Tongue (tissue), 2 donors: ENCODE data around the gene OTX1. TPM values are rescaled to one million over a fixed set of nuclear protein-coding genes. Genes with fewer than 3 reads are reported as not detected.
"Not testable (repeated sequence)": the region's sequence is repeated elsewhere in the genome, so short reads cannot be mapped to it uniquely, and the experiment has no call there.

Experiments used
- DNase-seq: peaks from one replicate; pipeline ENCODE4 v3.0.0-alpha.2; 2015
- total RNA-seq: library from RNA; depleted of rRNA; stranded (reverse); fragments of >200 nt; gene quantifications from one replicate; pipeline ENCODE4 v1.2.3, GENCODE V29; 2014

OTX1 gene
- total RNA-seq, 1 donor from 2014 or later: 0.62 TPM

DNA sequence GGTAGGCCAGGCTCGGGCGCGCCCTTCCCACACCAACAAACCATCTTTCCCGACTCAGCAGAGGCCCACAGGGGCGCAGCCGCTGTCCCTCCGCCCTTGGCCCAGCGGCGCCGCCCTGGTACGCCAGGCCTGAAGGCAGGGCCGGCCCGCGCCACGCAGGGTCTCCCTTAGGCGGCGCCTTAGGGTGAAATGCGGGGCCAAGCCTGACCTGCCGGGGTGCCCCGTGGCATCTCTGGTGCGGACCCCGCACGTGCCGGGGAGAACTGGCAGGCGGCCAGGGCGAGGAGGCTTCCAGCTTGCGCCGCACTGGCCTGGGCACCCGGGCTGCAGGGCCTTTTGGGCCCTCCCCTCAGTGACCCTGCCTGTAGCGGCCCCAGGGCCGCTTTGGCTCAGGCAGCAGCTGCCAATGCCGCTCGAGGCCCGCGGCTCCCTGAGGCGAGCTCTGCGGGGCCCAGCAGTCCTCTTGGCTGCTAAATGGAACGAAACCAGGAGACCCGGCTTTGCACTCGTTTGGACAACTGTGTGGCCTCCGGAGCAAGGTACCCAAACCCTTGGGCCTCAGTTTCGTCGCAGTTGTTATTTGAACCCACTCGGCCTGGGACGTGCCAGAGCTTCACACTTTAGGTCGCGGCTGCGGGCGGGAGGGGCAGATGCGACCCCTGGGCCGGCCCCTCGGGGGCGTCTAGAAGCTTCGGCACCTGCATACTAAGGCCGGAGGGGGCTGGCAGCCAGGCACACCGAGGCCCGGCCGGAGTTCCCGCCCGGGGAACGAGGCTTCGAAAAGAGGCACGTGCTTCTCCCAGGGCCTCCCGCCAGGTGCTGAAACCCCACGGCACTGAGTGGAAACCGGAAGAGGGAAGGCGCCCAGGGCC, 8.5 kb downstream of the OTX1 start:
- DNase-seq: peak; percentile 29

DNA sequence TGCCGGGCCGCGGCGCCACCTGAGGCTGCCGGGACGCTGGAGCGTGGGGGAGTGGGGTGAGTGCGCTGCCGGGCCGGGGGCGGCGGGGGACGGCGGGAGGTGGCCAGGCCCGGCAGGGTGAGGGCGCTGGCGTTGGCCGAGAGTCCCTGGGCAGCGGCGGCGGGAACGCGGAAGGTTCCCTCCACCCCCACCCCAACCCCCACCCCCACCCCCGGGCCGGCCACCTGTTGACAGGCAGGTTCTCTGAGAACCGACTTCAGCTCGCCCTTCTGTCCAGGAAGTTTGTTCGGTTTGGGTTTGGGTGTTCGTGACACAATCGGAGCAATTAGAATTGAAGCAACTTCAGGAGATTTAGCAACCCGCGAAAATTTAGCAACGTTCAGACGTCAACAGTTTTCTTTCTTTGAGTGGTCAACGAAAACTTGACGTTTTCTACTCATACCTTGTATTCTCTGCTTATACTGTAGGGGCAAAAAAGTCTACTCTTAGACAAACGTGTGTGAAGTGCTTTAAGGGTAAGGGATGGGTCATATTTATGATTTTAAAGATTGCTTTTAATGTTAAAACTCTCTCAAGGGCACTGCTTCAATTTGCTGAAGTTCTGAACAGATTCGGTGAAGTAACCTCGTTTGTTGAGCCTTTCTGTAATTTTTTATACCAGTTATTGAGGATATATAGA, 9.3 kb downstream of the OTX1 start:
- DNase-seq: peak; percentile 54

DNA sequence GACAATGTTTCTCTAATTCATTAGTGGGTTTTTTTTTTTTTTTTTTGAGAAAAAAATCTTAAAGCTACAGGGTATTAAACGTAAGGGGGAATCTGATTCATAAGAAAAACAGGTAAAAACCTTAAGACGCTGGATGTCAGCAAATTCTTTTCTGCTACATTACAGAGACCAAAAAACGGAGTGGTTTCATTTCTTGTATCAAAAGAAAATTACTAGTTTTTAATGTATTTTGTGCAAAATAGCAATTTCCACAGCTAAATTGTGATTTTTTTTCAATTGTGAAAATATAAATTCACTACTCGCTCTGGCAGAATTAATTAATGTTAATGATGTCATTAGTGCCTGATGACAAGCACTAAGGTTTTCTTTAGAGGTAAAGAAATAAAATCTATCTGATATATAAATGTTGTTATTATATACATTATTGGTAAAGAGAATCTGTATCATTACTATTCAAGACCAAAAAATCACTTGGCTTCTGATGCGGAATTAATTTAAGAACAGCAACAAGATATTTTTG, 9.9 kb downstream of the OTX1 start:
- peak; percentile 51 for DNase-seq

DNA sequence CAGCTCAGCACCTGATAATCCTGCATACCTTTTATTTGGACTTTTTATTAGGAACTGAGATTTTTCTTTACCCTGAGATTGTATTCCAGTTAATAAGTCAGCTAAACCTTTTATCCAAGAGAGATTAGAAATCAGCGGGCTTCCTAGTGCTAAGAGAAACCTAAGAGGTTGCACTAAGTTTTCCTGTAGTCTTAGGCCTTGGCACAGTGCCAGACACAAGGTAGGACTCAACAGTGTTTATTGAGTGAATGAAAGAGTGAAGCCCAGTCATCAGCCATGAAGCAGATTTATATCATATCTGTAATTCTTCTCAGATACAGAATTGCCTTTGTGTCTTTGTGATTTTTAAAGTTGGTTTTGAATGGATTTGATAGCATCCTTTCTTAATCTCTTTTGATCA, 13.6 kb downstream of the OTX1 start:
- no peak for DNase-seq

DNA sequence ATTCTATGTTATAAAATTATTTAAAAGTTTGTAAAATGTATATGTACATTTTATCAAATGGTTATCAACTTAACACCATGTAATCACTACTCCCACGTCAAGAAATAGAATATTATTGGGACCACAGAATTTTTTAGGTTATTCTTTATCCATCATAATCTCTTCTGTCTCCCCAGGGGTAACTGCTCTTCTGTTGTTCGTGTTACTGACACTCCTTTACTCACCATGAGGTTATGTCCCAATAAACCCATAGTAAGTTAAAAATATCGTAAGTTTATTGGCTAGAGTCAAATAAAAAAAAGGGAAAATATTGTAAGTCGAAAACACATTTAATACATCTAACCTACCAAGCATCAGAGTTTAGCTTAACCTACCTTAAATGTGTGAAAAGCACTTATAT, 14.0 kb downstream of the OTX1 start:
- no peak for DNase-seq

DNA sequence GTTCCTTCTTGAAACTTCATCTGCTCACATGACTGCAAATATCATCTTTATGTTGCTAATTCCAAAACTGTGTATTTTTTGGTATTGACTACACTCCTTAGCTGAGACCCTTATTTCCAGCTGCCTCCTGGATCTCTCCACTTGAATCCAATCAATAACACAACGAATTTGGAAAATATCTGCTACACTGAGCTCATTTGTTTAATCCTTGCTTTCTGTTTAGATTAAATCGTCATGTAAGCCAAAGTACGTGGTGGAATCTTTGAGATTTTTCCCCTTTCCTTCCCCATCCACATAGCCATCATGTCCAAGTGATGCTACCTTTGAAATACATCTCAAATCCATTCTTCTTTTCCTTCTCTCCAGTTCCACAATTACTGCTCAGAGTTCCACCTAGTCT, 15.6 kb downstream of the OTX1 start:
- DNase-seq: no peak

DNA sequence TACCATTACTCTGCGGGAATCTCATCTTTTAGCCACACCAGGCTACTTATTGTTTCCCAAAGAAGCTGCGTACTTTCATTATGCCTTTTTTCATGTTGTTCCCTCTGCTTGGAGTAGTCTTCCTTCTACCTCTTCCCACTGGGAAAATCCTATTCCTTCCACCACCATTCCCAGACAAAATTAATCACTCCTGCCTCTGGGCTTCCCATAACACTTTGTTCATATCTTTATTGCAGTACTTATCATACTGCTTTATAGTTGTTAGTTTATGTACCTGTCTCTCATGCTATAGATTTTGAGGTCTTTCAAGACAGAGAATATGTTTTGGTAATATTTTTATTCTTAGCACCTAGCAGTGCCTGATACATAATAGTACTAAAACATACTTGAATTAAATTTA, 16.2 kb downstream of the OTX1 start:
- no peak for DNase-seq

DNA sequence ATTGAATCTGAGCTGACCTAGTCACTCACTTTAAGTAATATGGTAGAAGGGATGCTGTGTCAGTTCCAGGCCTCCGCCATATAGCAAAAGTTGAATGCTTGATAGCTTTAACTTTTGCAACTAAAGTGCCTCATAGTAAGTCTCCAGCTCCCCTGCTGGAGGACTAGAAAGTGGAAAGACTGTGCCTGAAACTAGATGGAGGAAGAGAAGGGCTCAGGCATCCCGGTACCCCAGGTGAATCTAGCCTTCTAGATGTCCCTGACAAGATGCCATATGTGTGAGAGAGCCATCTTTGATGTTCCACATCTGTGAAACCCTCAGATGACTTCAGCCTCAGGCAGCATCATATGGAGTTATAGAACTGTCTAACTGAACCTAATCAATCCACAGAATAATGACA, 21.0 kb downstream of the OTX1 start:
- no peak for DNase-seq

DNA sequence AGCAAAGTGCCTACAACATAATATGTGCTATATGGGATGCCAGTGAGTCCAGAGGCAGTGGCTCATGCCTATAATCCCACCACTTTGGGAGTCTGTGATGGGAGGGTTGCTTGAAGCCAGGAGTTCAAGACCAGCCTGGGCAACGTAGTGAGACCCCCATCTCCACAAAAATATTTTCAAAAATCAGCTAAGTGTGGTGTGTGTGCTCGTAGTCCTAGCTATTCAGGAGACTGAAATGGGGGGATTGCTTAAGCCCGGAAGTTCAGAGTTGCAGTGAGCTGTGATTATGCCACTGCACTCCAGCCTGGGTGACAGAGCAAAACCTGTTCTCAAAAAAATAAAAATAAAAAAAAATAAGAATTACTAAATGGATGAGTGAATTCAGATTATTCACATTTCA, 23.4 kb downstream of the OTX1 start:
- no peak for DNase-seq

DNA sequence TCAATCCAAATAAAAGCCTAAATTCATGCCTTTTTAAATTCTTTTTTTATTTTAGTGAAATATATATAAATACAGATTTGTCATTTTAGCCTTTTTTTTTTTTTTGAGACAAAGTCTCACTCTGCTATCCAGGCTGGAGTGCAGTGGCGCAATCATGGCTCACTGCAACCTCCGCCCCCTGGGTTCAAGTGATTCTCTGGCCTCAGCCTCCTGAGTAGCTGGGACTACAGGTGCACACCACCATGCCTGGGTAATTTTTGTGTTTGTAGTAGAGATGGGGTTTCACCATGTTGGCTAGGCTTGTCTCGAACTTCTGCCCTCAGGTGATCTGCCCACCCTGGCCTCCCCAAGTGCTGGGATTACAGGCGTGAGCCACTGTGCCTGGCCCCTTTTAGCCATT, 23.8 kb downstream of the OTX1 start:
- DNase-seq: not testable (repeated sequence)

DNA sequence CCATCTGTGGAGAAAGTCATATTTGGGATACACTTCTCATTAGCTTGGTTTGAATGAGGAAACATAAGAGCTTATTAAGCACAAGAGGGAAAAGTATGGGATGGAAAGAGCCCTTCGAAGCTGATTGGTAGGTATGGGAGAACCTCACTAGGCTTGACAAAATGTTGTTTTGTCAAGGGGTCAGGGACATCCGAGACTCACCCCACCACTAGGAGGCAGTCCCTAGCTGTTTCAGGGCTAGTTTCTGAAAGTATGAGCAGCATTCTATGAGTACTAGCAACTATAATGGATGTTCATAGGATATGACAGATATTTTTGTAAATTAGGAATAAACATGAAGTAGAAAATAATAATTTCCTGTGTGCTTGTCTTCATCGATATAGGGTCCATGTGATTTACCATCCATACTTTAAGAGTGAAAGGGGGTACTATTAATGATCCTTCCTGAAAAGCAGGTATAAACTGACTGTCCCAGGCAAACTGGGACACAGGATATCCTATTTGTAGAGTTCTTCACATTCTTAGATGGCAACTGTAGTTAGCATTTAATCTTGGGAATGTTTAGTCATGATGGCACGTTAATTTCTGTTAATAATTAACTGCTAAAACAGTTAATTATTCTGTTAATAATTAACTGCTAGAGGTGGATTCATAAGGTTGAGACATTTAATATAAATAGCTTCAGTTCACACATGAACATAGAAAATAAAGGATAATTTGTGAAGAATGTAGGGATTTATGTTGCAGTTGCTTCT, 28.4 kb downstream of the OTX1 start:
- DNase-seq: no peak

DNA sequence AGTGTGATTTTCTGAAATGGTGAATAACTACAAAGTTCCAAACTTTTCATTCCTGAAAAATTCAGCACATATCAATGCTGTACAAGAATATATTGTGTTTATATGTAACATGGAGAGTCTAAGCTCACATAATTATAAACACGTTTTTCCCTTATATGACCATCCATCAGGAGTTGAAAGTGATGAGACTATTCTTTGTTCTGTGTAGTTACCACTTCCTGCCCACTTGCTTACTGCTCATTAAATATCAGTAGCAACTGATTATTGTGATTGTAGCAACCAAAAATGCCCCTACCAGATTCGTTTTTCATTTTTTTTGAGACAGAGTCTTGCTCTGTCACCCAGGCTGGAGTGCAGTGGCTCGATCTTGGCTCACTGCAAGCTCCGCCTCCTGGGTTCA, 30.8 kb downstream of the OTX1 start:
- no peak for DNase-seq

DNA sequence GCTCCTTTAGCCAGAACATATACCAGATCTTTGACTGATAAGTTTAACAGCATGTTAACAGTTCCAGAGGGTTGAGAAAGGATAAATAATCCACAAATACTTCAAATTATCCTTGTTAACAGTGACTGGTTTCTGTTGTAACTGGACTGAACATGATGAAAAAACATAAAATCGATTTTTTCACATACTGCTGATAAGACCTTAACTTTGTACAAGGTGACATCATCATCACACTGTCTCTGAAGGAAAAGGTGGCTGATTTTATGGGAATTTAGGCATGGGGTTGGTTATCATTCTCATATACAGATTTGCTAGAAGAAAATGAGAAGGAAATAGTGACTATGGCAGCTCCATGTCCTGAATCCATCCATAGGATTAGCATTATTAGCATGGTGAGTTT, 36.1 kb downstream of the OTX1 start:
- no peak for DNase-seq

DNA sequence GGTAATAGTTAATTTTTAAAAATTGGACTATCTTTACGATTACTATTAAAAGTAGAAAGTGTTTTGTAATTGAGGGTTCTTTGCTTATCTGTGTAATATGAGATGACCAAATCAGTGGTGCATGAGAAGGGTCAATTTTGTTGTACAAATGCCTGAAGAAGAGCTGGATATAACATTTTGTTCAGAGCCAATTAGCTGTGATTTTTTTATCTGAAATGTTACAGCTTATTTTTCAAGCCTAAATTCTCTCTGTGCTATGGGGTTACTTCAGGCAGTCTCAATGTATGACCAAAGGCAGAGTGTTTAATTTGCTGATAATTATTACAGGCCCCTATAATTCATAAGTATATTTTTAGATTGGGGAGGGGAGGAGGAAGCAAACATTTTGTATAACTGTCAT, 41.8 kb downstream of the OTX1 start:
- DNase-seq: no peak

DNA sequence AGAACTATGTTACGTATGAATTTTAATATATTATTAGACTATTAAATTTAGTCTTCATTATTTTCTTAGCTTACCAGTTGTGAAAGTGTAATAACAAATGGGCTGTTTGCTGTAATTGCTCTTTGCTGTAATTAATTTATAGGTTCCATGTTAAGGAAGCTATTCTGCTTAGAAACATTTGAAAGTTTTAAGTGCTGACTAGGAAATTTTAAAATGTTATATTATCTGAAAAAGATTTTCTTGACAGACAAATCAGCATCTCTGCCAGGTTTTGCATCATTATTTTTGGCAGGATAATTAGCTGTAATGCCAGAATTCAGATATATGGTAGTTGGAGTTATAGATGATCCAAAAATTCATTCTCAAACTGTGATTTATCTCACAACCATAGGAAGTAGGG, 42.2 kb downstream of the OTX1 start:
- no peak for DNase-seq

DNA sequence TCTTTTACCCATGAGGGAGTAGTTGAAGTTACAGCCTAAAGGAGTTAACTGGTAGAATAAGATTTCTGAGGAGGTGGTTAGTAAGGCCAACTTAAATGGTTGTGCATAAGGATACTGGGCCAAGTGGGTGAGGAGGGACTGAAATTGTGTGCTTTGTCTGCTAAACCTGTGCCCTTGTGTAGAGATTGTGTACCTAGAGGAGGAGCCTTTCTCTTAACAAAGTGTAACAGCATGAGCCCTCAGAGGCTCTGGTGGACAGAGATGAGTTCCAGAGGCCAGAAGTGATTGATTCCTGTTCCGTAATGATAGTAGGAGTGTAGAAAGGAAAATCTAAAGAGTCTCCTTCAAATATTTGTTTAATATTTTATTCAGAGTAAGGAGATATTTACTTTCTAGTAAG, 42.9 kb downstream of the OTX1 start:
- DNase-seq: no peak

DNA sequence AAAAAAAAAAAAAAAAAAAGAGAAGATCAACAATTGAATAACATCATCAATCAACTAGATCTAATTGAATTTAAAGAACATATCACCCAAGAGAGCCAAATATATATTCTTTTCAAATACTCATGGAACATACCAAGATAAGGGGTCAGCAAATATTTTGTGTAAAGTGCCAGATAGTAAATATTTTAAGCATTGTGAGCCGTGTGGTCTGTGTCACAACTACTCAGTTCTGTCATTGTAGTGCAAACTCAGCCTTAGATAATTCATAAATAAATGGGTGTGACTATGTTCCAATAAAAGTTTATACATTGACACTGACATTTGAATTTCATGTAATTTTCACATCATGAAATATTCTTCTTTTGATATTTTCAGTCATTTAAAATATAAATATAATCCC, 45.9 kb downstream of the OTX1 start:
- no peak for DNase-seq

DNA sequence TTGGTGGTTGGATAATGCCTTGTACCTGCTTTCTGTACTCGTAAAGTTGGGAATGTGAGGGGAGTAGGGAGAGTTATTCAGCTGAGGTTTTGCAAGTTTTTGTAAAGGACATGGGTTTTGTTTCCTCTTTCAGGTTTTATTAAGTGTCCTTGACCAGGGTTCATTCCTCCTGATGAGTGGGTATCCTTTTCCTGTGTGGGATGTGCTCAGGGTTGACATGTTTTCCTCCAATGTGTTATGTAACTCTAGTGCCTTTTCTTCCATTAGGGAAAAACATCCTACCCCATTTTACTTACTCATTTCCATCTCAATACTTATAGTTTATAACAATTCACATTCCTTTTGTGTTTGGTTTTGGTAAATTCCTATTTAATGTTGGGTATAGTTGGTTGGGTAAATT, 48.4 kb downstream of the OTX1 start:
- no peak for DNase-seq

DNA sequence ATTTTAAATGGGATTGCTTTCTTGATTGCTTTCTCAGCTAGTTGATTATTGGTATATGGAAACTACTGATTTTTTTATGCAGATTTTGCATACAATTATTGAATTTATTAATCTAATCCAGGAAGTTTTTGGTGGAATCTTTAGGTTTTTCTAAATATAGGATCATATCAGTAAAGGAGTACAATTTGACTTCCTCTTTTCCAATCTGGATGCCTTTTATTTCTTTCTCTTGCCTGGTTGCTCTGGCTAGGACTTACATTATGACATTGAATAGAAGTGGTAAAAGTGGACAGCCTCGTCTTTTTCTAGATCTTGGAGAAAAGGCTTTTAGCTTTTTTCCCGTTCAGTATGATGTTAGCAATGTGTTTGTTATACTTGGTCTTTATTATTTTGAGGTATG, 51.3 kb downstream of the OTX1 start:
- no peak for DNase-seq

DNA sequence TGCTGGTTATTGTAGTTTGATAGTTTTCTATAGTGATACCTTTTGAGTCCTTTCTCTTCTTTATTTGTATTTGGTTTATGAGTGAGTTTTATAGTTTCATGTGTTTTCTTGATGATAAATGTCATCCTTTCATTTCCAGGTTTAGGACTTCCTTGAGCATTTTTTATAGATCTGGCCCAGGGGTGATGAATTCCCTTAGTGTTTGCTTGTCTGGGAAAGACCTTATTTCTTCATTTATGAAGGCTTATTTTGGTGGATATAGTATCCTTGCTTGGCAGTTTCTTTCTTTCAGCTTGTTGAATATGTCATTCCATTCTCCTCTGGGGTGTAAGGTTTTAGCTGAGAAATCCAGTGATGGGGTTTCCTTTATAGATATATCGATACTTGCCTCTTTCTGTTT, 53.9 kb downstream of the OTX1 start:
- no peak for DNase-seq
